HEK293 (cell line): ENCODE measurements around the gene FKBP5.

Experiments
- CTCF ChIA-PET: fragments of 350-600 bp; formaldehyde crosslinking; extraction: SDS; loops from one replicate; lab custom pipeline; 2021; ENCODE audit warnings: antibody characterized with exemption; lab: Yijun Ruan, JAX
- POLR2A ChIA-PET: fragments of 300-600 bp; formaldehyde crosslinking; extraction: SDS; loops from one replicate; lab custom pipeline; 2020; ENCODE audit warnings: antibody characterized with exemption, inconsistent platforms; lab: Yijun Ruan, JAX
- H3K27ac ChIP-seq: fragments of 200-500 bp; sonication (Bioruptor generic); 2 replicates; pipeline ENCODE4 v1.5.1; 2014; ENCODE audit warnings: low read depth, low read length, control low read depth, inconsistent platforms; ENCODE audit errors: extremely low read depth
- H3K36me3 ChIP-seq, 2 experiments: fragments of 200-500 bp in 1 of 2; sonication (Bioruptor generic) in 1 of 2; 1 replicate in 1 of 2; 2 replicates in 1 of 2; pipeline ENCODE4 v1.5.1; 2014 to 2017; ENCODE audit warnings: inconsistent platforms in 2 of 2, low read length in 2 of 2; ENCODE audit not compliant: control insufficient read depth in 2 of 2, insufficient read depth in 1 of 2
- H3K4me1 ChIP-seq: fragments of 200-500 bp; sonication (Bioruptor generic); 2 replicates; pipeline ENCODE4 v1.5.1; 2014; ENCODE audit warnings: mild to moderate bottlenecking, low read length, inconsistent platforms; ENCODE audit not compliant: control insufficient read depth, insufficient read depth
- H3K4me3 ChIP-seq: 2 replicates; pipeline ENCODE4 v1.5.1; 2011; ENCODE audit warnings: low read depth, mild to moderate bottlenecking, control low read depth, low read length, moderate library complexity
- H3K9me3 ChIP-seq: fragments of 200-500 bp; sonication (Bioruptor generic); 2 replicates; pipeline ENCODE4 v1.5.1; 2014; ENCODE audit warnings: low read depth, low read length, inconsistent platforms; ENCODE audit not compliant: control insufficient read depth, insufficient read depth
- GLI4 ChIP-seq: fragments of 450-650 bp; formaldehyde crosslinking; IDR thresholded peaks from 2 replicates; pipeline ENCODE4 v1.5.1; 2016; ENCODE audit warnings: missing biosample characterization, missing genetic modification characterization
- HOXC10 ChIP-seq: sonication (generic); formaldehyde crosslinking; IDR thresholded peaks from 2 replicates; pipeline ENCODE4 v1.8.1; 2023; ENCODE audit warnings: mild to moderate bottlenecking, missing genetic modification reagents
- MEIS1 ChIP-seq: sonication (generic); formaldehyde crosslinking; IDR thresholded peaks from 2 replicates; pipeline ENCODE4 v1.8.1; 2022; ENCODE audit warnings: missing genetic modification reagents, mild to moderate bottlenecking, borderline replicate concordance
- OSR2 ChIP-seq: fragments of 450-650 bp; formaldehyde crosslinking; IDR thresholded peaks from 2 replicates; pipeline ENCODE4 v1.5.1; 2016; ENCODE audit warnings: missing biosample characterization, missing genetic modification characterization
- REPIN1 ChIP-seq: fragments of 450-650 bp; formaldehyde crosslinking; IDR thresholded peaks from 2 replicates; pipeline ENCODE4 v1.5.1; 2017; ENCODE audit warnings: missing biosample characterization, missing genetic modification characterization, low read depth
- ZBTB21 ChIP-seq: fragments of 450-650 bp; formaldehyde crosslinking; IDR thresholded peaks from 2 replicates; pipeline ENCODE4 v1.5.1; 2017; ENCODE audit warnings: missing biosample characterization, missing genetic modification characterization
- ZBTB48 ChIP-seq: fragments of 450-650 bp; formaldehyde crosslinking; IDR thresholded peaks from 2 replicates; pipeline ENCODE4 v1.5.1; 2016; ENCODE audit warnings: missing biosample characterization, missing genetic modification characterization
- ZNF221 ChIP-seq: fragments of 450-650 bp; formaldehyde crosslinking; IDR thresholded peaks from 2 replicates; pipeline ENCODE4 v1.5.1; 2017; ENCODE audit warnings: missing biosample characterization, missing genetic modification characterization, borderline replicate concordance
- ZNF223 ChIP-seq: fragments of 450-650 bp; formaldehyde crosslinking; IDR thresholded peaks from 2 replicates; pipeline ENCODE4 v1.5.1; 2016; ENCODE audit warnings: missing biosample characterization, missing genetic modification characterization
- ZNF23 ChIP-seq: fragments of 450-650 bp; formaldehyde crosslinking; IDR thresholded peaks from 2 replicates; pipeline ENCODE4 v1.5.1; 2016; ENCODE audit warnings: missing biosample characterization, missing genetic modification characterization, borderline replicate concordance
- ZNF544 ChIP-seq: fragments of 450-650 bp; formaldehyde crosslinking; IDR thresholded peaks from 2 replicates; pipeline ENCODE4 v1.5.0; 2017; ENCODE audit warnings: missing biosample characterization, missing genetic modification characterization
- ZNF660 ChIP-seq: fragments of 450-650 bp; IDR thresholded peaks from 2 replicates; pipeline ENCODE4 v1.5.1; 2018; ENCODE audit warnings: missing biosample characterization, mild to moderate bottlenecking, missing genetic modification characterization
- ZNF791 ChIP-seq: fragments of 450-650 bp; formaldehyde crosslinking; IDR thresholded peaks from 2 replicates; pipeline ENCODE4 v1.5.1; 2016; ENCODE audit warnings: missing biosample characterization, missing genetic modification characterization
- ZSCAN16 ChIP-seq: fragments of 450-650 bp; formaldehyde crosslinking; IDR thresholded peaks from 2 replicates; pipeline ENCODE4 v1.5.1; 2016; ENCODE audit warnings: missing biosample characterization, missing genetic modification characterization
- ZXDB ChIP-seq: fragments of 450-650 bp; formaldehyde crosslinking; IDR thresholded peaks from 2 replicates; pipeline ENCODE4 v1.5.1; 2016; ENCODE audit warnings: missing biosample characterization, missing genetic modification characterization
- TF ChIP-seq, protein P1 (sequence below): fragments of 450-650 bp; formaldehyde crosslinking; conservative IDR thresholded peaks from 2 replicates; pipeline ENCODE4 v1.5.1; 2016; ENCODE audit warnings: low read depth, missing biosample characterization, missing genetic modification characterization
- TF ChIP-seq, protein P2 (sequence below): fragments of 450-650 bp; formaldehyde crosslinking; IDR thresholded peaks from 2 replicates; pipeline ENCODE4 v1.5.1; 2016; ENCODE audit warnings: missing biosample characterization, missing genetic modification characterization
- TF ChIP-seq, protein P3 (sequence below): fragments of 450-650 bp; formaldehyde crosslinking; IDR thresholded peaks from 2 replicates; pipeline ENCODE4 v1.5.1; 2017; ENCODE audit warnings: missing biosample characterization, missing genetic modification characterization
- TF ChIP-seq, protein P4 (sequence below): fragments of 450-650 bp; formaldehyde crosslinking; IDR thresholded peaks from 2 replicates; pipeline ENCODE4 v1.5.1; 2016; ENCODE audit warnings: missing biosample characterization, missing genetic modification characterization
- TF ChIP-seq, protein P5 (sequence below): fragments of 450-650 bp; formaldehyde crosslinking; optimal IDR thresholded peaks from 2 replicates; pipeline ENCODE3; 2016; ENCODE audit warnings: missing biosample characterization, mild to moderate bottlenecking, missing genetic modification characterization

FKBP5 gene

DNA sequence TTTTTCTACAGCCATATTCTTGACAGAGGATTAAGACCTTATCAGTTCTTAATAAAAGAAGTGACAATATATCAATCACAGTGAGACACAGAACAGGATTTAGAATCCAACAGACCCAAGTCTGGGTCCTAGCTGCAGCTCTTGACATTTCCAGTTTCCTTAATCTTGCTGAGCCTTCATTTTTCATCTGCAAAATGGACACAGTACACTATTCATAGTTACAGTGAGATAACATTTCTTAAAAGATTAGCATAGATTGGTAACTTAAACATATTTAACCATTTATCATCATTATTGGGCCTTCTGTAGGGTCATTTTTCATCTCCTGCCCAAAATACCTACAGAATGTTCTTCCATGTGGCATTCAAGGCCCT is 45.6 kb downstream of the FKBP5 start (continued):
- TF ChIP-seq, protein P1, sequence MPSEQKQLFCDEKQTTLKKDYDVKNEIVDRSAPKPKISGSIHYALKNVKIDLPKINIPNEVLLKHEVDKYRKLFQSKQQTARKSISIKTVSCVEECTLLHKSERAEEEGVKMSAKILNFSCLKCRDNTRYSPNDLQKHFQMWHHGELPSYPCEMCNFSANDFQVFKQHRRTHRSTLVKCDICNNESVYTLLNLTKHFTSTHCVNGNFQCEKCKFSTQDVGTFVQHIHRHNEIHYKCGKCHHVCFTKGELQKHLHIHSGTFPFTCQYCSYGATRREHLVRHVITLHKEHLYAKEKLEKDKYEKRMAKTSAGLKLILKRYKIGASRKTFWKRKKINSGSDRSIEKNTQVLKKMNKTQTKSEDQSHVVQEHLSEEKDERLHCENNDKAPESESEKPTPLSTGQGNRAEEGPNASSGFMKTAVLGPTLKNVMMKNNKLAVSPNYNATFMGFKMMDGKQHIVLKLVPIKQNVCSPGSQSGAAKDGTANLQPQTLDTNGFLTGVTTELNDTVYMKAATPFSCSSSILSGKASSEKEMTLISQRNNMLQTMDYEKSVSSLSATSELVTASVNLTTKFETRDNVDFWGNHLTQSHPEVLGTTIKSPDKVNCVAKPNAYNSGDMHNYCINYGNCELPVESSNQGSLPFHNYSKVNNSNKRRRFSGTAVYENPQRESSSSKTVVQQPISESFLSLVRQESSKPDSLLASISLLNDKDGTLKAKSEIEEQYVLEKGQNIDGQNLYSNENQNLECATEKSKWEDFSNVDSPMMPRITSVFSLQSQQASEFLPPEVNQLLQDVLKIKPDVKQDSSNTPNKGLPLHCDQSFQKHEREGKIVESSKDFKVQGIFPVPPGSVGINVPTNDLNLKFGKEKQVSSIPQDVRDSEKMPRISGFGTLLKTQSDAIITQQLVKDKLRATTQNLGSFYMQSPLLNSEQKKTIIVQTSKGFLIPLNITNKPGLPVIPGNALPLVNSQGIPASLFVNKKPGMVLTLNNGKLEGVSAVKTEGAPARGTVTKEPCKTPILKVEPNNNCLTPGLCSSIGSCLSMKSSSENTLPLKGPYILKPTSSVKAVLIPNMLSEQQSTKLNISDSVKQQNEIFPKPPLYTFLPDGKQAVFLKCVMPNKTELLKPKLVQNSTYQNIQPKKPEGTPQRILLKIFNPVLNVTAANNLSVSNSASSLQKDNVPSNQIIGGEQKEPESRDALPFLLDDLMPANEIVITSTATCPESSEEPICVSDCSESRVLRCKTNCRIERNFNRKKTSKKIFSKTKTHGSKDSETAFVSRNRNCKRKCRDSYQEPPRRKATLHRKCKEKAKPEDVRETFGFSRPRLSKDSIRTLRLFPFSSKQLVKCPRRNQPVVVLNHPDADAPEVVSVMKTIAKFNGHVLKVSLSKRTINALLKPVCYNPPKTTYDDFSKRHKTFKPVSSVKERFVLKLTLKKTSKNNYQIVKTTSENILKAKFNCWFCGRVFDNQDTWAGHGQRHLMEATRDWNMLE (tag by site-specific recombination): no peak

DNA sequence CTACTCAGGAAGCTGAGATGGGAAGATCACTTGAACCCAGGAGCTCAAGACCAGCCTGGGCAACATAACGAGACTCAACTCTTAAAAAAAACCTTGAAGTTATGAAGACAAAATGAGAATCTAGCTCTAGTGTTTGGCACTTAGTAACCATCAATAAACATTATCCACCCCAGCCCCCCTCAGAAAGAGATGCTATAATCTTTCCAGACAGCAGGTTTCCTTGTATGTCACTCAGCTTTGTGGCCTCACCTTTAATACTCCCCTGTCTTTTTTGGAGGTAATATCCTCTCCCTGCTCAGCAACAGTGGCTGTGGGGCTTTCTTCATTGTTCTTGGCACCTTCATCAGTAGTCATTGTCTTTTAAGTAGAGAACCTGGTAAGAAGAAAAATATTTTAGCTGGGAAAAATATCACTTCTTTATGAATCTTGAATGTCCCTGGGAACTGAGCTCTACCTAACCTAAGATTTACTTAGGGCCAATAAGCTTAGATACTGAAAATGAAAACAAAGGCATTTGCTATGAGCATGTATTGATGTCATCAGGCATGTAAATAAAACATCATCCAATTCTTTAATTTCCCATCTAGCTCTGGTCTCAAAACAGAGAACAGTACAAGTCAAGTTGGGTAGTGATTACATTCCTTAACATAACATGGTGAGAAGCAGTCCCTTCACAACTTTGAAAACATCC is 46.1 kb downstream of the FKBP5 start:
- ChIA-PET POLR2A (no interaction called here), CTCF (interaction anchor here (0.6 to 2.6 kb wide), 11 partner anchors 17 to 611 kb away, joined by 3 to 17 read pairs (median 4); partner anchors contain the start of gene ARMC12)
- H3K4me1 ChIP-seq: no peaks in the 10 kb centered on the region; the same call in 1 of the 2 replicates
- no peak overlapping the region for H3K4me3 ChIP-seq
- no peak overlapping the region for H3K27ac ChIP-seq
- H3K9me3 ChIP-seq: no peaks in the 10 kb centered on the region
- peaks cover 22 to 28% of the 10 kb centered on the region in 2 experiments for H3K36me3 ChIP-seq
- TF ChIP-seq ZBTB21 (tag by site-specific recombination): no peak

DNA sequence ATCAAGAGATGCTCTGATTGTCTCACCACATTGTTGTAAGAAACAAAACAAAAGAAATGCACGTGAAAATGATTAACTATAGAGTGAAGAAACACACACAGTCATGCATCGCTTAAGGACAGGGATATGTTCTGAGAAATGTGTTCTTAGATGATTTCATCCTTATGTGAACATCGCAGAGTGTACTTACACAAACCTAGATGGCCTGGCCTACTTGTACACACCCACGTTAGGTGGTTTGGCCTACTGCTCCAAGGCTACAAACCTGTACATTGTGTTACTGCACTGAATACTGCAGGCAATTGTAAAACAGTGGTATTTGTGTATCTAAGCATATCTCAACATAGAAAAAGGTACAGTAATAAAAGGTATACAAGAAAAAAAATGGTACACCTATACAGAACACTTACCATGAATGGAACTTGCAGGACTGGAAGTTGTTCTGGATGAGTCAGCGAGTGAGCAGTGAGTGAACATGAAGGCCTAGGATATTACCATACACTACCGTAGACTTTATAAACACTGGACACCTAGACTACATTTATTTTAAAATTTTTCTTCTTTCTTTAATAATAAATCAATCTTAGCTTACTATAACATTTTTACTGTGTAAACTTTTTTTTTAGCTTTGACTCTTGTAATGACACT is 48.6 kb downstream of the FKBP5 start:
- Histone ChIP-seq H3K9me3 (no peaks in the 10 kb centered on the region), H3K4me3 (no peak overlapping the region), H3K36me3 (peaks cover 28 to 30% of the 10 kb centered on the region in 2 experiments), H3K27ac (no peak overlapping the region), H3K4me1 (no peaks in the 10 kb centered on the region)
- POLR2A ChIA-PET: no interaction called here
- CTCF ChIA-PET: interaction anchor here (0.7 to 1.0 kb wide), 2 partner anchors 50 to 96 kb away, joined by 3 to 4 read pairs; no protein-coding TSS in a partner anchor
- no peak for TF ChIP-seq ZNF791 (tag by site-specific recombination)
- TF ChIP-seq ZXDB (tag by site-specific recombination): no peak
- TF ChIP-seq HOXC10: no peak
- no peak for TF ChIP-seq ZNF544 (tag by site-specific recombination)
- no peak for TF ChIP-seq ZNF660
- TF ChIP-seq OSR2: no peak
- TF ChIP-seq, protein P2, sequence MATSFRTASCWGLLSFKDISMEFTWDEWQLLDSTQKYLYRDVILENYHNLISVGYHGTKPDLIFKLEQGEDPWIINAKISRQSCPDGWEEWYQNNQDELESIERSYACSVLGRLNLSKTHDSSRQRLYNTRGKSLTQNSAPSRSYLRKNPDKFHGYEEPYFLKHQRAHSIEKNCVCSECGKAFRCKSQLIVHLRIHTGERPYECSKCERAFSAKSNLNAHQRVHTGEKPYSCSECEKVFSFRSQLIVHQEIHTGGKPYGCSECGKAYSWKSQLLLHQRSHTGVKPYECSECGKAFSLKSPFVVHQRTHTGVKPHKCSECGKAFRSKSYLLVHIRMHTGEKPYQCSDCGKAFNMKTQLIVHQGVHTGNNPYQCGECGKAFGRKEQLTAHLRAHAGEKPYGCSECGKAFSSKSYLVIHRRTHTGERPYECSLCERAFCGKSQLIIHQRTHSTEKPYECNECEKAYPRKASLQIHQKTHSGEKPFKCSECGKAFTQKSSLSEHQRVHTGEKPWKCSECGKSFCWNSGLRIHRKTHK (tag by site-specific recombination): no peak
- no peak for TF ChIP-seq GLI4 (tag by site-specific recombination)
- TF ChIP-seq, protein P3, sequence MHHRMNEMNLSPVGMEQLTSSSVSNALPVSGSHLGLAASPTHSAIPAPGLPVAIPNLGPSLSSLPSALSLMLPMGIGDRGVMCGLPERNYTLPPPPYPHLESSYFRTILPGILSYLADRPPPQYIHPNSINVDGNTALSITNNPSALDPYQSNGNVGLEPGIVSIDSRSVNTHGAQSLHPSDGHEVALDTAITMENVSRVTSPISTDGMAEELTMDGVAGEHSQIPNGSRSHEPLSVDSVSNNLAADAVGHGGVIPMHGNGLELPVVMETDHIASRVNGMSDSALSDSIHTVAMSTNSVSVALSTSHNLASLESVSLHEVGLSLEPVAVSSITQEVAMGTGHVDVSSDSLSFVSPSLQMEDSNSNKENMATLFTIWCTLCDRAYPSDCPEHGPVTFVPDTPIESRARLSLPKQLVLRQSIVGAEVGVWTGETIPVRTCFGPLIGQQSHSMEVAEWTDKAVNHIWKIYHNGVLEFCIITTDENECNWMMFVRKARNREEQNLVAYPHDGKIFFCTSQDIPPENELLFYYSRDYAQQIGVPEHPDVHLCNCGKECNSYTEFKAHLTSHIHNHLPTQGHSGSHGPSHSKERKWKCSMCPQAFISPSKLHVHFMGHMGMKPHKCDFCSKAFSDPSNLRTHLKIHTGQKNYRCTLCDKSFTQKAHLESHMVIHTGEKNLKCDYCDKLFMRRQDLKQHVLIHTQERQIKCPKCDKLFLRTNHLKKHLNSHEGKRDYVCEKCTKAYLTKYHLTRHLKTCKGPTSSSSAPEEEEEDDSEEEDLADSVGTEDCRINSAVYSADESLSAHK (tag by site-specific recombination): no peak
- no peak for TF ChIP-seq ZBTB48 (tag by site-specific recombination)
- TF ChIP-seq, protein P4, sequence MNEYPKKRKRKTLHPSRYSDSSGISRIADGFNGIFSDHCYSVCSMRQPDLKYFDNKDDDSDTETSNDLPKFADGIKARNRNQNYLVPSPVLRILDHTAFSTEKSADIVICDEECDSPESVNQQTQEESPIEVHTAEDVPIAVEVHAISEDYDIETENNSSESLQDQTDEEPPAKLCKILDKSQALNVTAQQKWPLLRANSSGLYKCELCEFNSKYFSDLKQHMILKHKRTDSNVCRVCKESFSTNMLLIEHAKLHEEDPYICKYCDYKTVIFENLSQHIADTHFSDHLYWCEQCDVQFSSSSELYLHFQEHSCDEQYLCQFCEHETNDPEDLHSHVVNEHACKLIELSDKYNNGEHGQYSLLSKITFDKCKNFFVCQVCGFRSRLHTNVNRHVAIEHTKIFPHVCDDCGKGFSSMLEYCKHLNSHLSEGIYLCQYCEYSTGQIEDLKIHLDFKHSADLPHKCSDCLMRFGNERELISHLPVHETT (tag by site-specific recombination): no peak
- TF ChIP-seq MEIS1 (CRISPR knock-in tag): no peak
- TF ChIP-seq ZNF221 (tag by site-specific recombination): no peak
- no peak for TF ChIP-seq ZNF23 (tag by site-specific recombination)
- TF ChIP-seq, protein P5, sequence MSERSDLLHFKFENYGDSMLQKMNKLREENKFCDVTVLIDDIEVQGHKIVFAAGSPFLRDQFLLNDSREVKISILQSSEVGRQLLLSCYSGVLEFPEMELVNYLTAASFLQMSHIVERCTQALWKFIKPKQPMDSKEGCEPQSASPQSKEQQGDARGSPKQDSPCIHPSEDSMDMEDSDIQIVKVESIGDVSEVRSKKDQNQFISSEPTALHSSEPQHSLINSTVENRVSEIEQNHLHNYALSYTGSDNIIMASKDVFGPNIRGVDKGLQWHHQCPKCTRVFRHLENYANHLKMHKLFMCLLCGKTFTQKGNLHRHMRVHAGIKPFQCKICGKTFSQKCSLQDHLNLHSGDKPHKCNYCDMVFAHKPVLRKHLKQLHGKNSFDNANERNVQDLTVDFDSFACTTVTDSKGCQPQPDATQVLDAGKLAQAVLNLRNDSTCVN (tag by site-specific recombination): no peak
- no peak for TF ChIP-seq ZSCAN16 (tag by site-specific recombination)
- no peak for TF ChIP-seq ZNF223
- TF ChIP-seq REPIN1: no peak
